H1 (cell line): ENCODE measurements around the gene ZSCAN20. TPM values are rescaled to one million over a fixed set of nuclear protein-coding genes. Genes with fewer than 3 reads are reported as not detected.

ENCODE experiments used
- CTCF ChIA-PET: fragments of 300-600 bp; sonication (Branson Sonifier 250); formaldehyde crosslinking; loops from one replicate; lab custom pipeline; 2021; ENCODE audit not compliant: partially characterized antibody; lab: Charles Lee
- POLR2A ChIA-PET: fragments of 300-600 bp; sonication (Branson Sonifier 250); formaldehyde crosslinking; loops from one replicate; lab custom pipeline; 2021; ENCODE audit warnings: inconsistent platforms; ENCODE audit not compliant: partially characterized antibody; lab: Charles Lee
- DNase-seq, 2 experiments: peaks; one replicate each; pipeline versions ENCODE4 v3.0.0 to v3.0.0-alpha.2; 2010 to 2022; ENCODE audit warnings: low spot score in 2 of 2, low read depth in 1 of 2, mixed read lengths in 1 of 2
- FAIRE-seq: peaks from 2 replicates; lab custom pipeline; 2011; peaks lifted over from hg19 to GRCh38; lab: Jason Lieb, UNC
- H2AFZ ChIP-seq: 2 replicates; pipeline ENCODE4 v1.8.1; 2012; ENCODE audit warnings: low read length, inconsistent platforms
- H2AK5ac ChIP-seq: 2 replicates; pipeline ENCODE4 v1.6.1; 2013; ENCODE audit warnings: low read depth, low read length
- H2BK120ac ChIP-seq: replicated peaks from 2 replicates; pipeline ENCODE3; 2013; ENCODE audit warnings: low read depth, low read length, inconsistent platforms
- H2BK12ac ChIP-seq: 2 replicates; pipeline ENCODE4 v1.6.1; 2013; ENCODE audit warnings: low read depth, low read length
- H2BK15ac ChIP-seq: 2 replicates; pipeline ENCODE4 v1.6.1; 2013; ENCODE audit warnings: low read length
- H2BK20ac ChIP-seq: 2 replicates; pipeline ENCODE4 v1.6.1; 2013; ENCODE audit warnings: low read length
- H2BK5ac ChIP-seq: 2 replicates; pipeline ENCODE4 v1.6.1; 2013; ENCODE audit warnings: low read depth, low read length
- H3K14ac ChIP-seq: 2 replicates; pipeline ENCODE4 v1.6.1; 2013; ENCODE audit warnings: inconsistent platforms; ENCODE audit not compliant: insufficient read length
- H3K18ac ChIP-seq: 2 replicates; pipeline ENCODE4 v1.6.1; 2013; ENCODE audit warnings: low read length; ENCODE audit errors: extremely low read depth
- H3K23ac ChIP-seq: 2 replicates; pipeline ENCODE4 v1.6.1; 2013; ENCODE audit warnings: inconsistent platforms; ENCODE audit not compliant: insufficient read length
- H3K23me2 ChIP-seq: 2 replicates; pipeline ENCODE4 v1.6.1; 2013; ENCODE audit warnings: low read depth, low read length
- H3K27ac ChIP-seq: 2 replicates; pipeline ENCODE4 v1.6.1; 2011; ENCODE audit warnings: low read depth, low read length, inconsistent platforms
- H3K27me3 ChIP-seq, 4 experiments: replicated peaks in 1 of 4; 1 replicate in 1 of 4; 2 replicates in 3 of 4; pipeline versions ENCODE4 v1.6.1 to v1.8.1; 2011 to 2013; ENCODE audit warnings: low read length in 3 of 4, mild to moderate bottlenecking in 3 of 4, inconsistent platforms in 2 of 4, mixed read lengths in 2 of 4, moderate library complexity in 1 of 4; ENCODE audit not compliant: control insufficient read depth in 3 of 4, insufficient read depth in 3 of 4; ENCODE audit errors: extremely low read depth in 1 of 4
- H3K36me3 ChIP-seq, 4 experiments: 2 replicates each; pipeline versions ENCODE4 v1.6.1 to v1.8.1; 2011 to 2013; ENCODE audit warnings: mild to moderate bottlenecking in 4 of 4, low read length in 3 of 4, moderate library complexity in 2 of 4, control low read depth in 1 of 4, inconsistent platforms in 1 of 4; ENCODE audit not compliant: insufficient read depth in 4 of 4, control insufficient read depth in 2 of 4
- H3K4ac ChIP-seq: replicated peaks from 2 replicates; pipeline ENCODE3; 2013; ENCODE audit warnings: low read length, low read depth, mixed read lengths, inconsistent platforms; ENCODE audit not compliant: insufficient read length
- H3K4me1 ChIP-seq, 4 experiments: replicated peaks in 1 of 4; 1 replicate in 1 of 4; 2 replicates in 3 of 4; pipeline versions ENCODE4 v1.6.1 to v1.8.1; 2011 to 2013; ENCODE audit warnings: low read length in 3 of 4, inconsistent platforms in 2 of 4, mixed read lengths in 1 of 4; ENCODE audit not compliant: insufficient read depth in 4 of 4, control insufficient read depth in 3 of 4
- H3K4me2 ChIP-seq, 2 experiments: 2 replicates each; pipeline versions ENCODE4 v1.6.1 to v1.8.1; 2011 to 2013; ENCODE audit warnings: low read depth in 2 of 2, low read length in 2 of 2, control low read depth in 1 of 2, inconsistent platforms in 1 of 2, mild to moderate bottlenecking in 1 of 2; ENCODE audit not compliant: insufficient read depth in 1 of 2
- H3K4me3 ChIP-seq, 4 experiments: fragments of 200-600, 300-600 bp in 1 of 4; sonication (generic), shearing (Covaris generic), sonication (Bioruptor Twin) in 1 of 4; 2 replicates each; pipeline versions ENCODE4 v1.5.1 to v1.8.1; 2011 to 2016; ENCODE audit warnings: low read length in 4 of 4, low read depth in 3 of 4, control low read depth in 2 of 4, inconsistent platforms in 2 of 4, mild to moderate bottlenecking in 2 of 4, mixed read lengths in 1 of 4, moderate library complexity in 1 of 4; ENCODE audit not compliant: insufficient read depth in 2 of 4; ENCODE audit errors: extremely low read depth in 1 of 4
- H3K56ac ChIP-seq: replicated peaks from 2 replicates; pipeline ENCODE3; 2013; ENCODE audit warnings: low read depth, mild to moderate bottlenecking, mixed read lengths, low read length, inconsistent platforms; ENCODE audit not compliant: insufficient read length
- H3K79me1 ChIP-seq: 2 replicates; pipeline ENCODE4 v1.6.1; 2013; ENCODE audit warnings: low read depth, low read length, control low read depth
- H3K79me2 ChIP-seq, 2 experiments: 2 replicates each; pipeline versions ENCODE4 v1.6.1 to v1.8.1; 2012 to 2013; ENCODE audit warnings: low read length in 2 of 2, mild to moderate bottlenecking in 2 of 2, inconsistent platforms in 1 of 2; ENCODE audit not compliant: insufficient read depth in 2 of 2, control insufficient read depth in 1 of 2
- H3K9ac ChIP-seq, 4 experiments: replicated peaks in 1 of 4; 1 replicate in 1 of 4; 2 replicates in 3 of 4; pipeline versions ENCODE4 v1.6.1 to v1.8.1; 2011 to 2013; ENCODE audit warnings: low read depth in 3 of 4, low read length in 3 of 4, control low read depth in 2 of 4, mild to moderate bottlenecking in 2 of 4, moderate library complexity in 2 of 4, inconsistent platforms in 1 of 4; ENCODE audit errors: extremely low read depth in 1 of 4
- H3K9me3 ChIP-seq, 2 experiments: 2 replicates each; pipeline versions ENCODE4 v1.6.1 to v1.8.1; 2012 to 2013; ENCODE audit warnings: mild to moderate bottlenecking in 2 of 2, moderate library complexity in 2 of 2, control low read depth in 1 of 2, inconsistent platforms in 1 of 2, low read depth in 1 of 2, low read length in 1 of 2, mixed read lengths in 1 of 2; ENCODE audit not compliant: insufficient read depth in 2 of 2
- H4K20me1 ChIP-seq, 2 experiments: replicated peaks in 1 of 2; 2 replicates each; pipeline versions ENCODE3 to v1.8.1; 2011 to 2013; ENCODE audit warnings: inconsistent platforms in 2 of 2, low read length in 2 of 2, mild to moderate bottlenecking in 1 of 2; ENCODE audit not compliant: insufficient read depth in 2 of 2, control insufficient read depth in 1 of 2
- H4K5ac ChIP-seq: 2 replicates; pipeline ENCODE4 v1.6.1; 2013; ENCODE audit warnings: low read length, low read depth, mixed read lengths, inconsistent platforms; ENCODE audit not compliant: insufficient read length
- H4K8ac ChIP-seq: 2 replicates; pipeline ENCODE4 v1.8.0; 2013; ENCODE audit warnings: mild to moderate bottlenecking, moderate library complexity, low read length, inconsistent platforms; ENCODE audit not compliant: insufficient read depth; ENCODE audit errors: extremely low read depth
- H4K91ac ChIP-seq: replicated peaks from 2 replicates; pipeline ENCODE3; 2013; ENCODE audit warnings: low read length, mixed read lengths, inconsistent platforms; ENCODE audit not compliant: insufficient read length
- ASH2L ChIP-seq: fragments of 200-600, 300-600 bp; sonication (generic); IDR thresholded peaks from one replicate; pipeline ENCODE4 v1.7.1; 2017; ENCODE audit warnings: low read length
- HDAC6 ChIP-seq: IDR thresholded peaks from one replicate; pipeline ENCODE4 v1.7.1; 2012; ENCODE audit warnings: low read depth, mild to moderate bottlenecking, inconsistent platforms, low read length, moderate library complexity
- NANOG ChIP-seq: IDR thresholded peaks from 2 replicates; pipeline ENCODE4 v1.6.1; 2011; ENCODE audit warnings: low read length, low read depth, mild to moderate bottlenecking, inconsistent platforms; ENCODE audit not compliant: insufficient read depth, poor library complexity, severe bottlenecking
- SIN3A ChIP-seq, 2 experiments: IDR thresholded peaks in 1 of 2; conservative IDR thresholded peaks in 1 of 2; 2 replicates each; pipeline ENCODE4 v1.6.1; 2011 to 2012; ENCODE audit warnings: low read length in 2 of 2, improper control_type of control experiment in 1 of 2, low read depth in 1 of 2, mild to moderate bottlenecking in 1 of 2
- SP2 ChIP-seq: IDR thresholded peaks from 2 replicates; pipeline ENCODE4 v1.6.1; 2012; ENCODE audit warnings: mild to moderate bottlenecking, low read length, inconsistent platforms
- SP4 ChIP-seq: IDR thresholded peaks from 2 replicates; pipeline ENCODE4 v1.6.1; 2012; ENCODE audit warnings: low read length, inconsistent platforms
- SUZ12 ChIP-seq: fragments of 200-600 bp; sonication (generic); IDR thresholded peaks from 2 replicates; pipeline ENCODE4 v1.6.1; 2012; ENCODE audit warnings: mild to moderate bottlenecking, inconsistent platforms, low read length, moderate library complexity, mixed read lengths
- TCF12 ChIP-seq: IDR thresholded peaks from 2 replicates; pipeline ENCODE4 v1.6.1; 2011; ENCODE audit warnings: low read depth, mild to moderate bottlenecking, low read length
- WGBS, 2 experiments: shearing (Covaris generic) in 1 of 2; methylation state at CpG; one replicate each; pipeline versions ENCODE4 v1.1.6 to v1.1.7; 2013 to 2015; ENCODE audit warnings: low lambda C conversion rate in 2 of 2, mixed read lengths in 2 of 2, inconsistent platforms in 1 of 2, low coverage in 1 of 2, missing lambda C conversion rate in 1 of 2; ENCODE audit not compliant: insufficient replicate concordance in 2 of 2, insufficient coverage in 1 of 2, insufficient read length in 1 of 2; ENCODE audit errors: extremely low coverage in 1 of 2, missing lambda C conversion rate in 1 of 2; 5-methylcytosine and 5-hydroxymethylcytosine counted together
- polyA plus RNA-seq, 7 experiments: library from polyadenylated mRNA; depleted of rRNA in 3 of 7; stranded (reverse) in 5 of 7; unstranded in 2 of 7; fragments of >200 nt in 5 of 7; fragments of 200-250 nt in 2 of 7; gene quantifications; 1 replicate in 5 of 7; 2 replicates in 1 of 7; 4 replicates in 1 of 7; pipeline versions ENCODE4 v1.2.1 to v1.2.3, GENCODE V29; 2011 to 2013; ENCODE audit warnings: missing spikeins in 2 of 7, mixed read lengths in 2 of 7
- total RNA-seq: library from RNA; stranded (reverse); fragmentation: NEBNext Ultra II Directional; extraction: Animal tissue kit (Norgen Biotek cat#: 25700); gene quantifications from 2 replicates; pipeline ENCODE4 v1.2.1, GENCODE V29; 2021

Gene ZSCAN20
- total and polyA plus RNA-seq, 2 of the 8 experiments (the other 6 are each of a cell fraction or from before 2014, with no cell fraction given), result 0.70 to 3.4 TPM

DNA sequence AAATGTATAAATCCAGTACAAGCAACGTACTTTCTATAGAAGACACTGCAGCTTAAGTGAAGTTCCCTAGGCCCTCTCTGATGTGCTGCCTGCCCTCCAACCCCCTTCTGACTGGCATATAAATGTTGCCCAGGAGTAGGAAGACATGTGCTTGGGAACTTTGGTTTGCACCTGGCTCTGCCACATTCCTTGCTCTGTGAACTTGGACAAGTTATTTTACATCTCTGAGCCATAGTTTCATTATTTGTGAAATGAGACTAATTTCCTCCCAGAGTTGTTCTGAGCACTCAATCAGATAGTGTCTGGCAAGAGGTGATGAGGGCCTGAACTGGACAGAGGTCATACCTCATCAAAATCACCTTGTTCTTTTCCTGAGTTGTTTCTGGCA, 38.1 kb upstream of the ZSCAN20 start:
- CTCF ChIA-PET, result no interaction called here

More for the DNA sequence above, 38.1 kb upstream of the ZSCAN20 start:
- Histone ChIP-seq H2AFZ (no peak overlapping the region), H3K9me3 (no peaks in the 10 kb centered on the region), H3K27ac (no peak overlapping the region), H4K8ac (no peak overlapping the region), H3K4ac (no peak overlapping the region), H3K4me3 (no peak overlapping the region), H4K5ac (no peak overlapping the region), H3K18ac (no peak overlapping the region), H3K14ac (no peak overlapping the region), H2AK5ac (no peak overlapping the region), H4K20me1 (no peaks in the 10 kb centered on the region), H3K79me1 (no peaks in the 10 kb centered on the region), H3K79me2 (no peaks in the 10 kb centered on the region), H2BK15ac (no peak overlapping the region), H2BK120ac (no peak overlapping the region), H3K27me3 (peaks cover 0 to 18% (median 10%) of the 10 kb centered on the region in 4 experiments; a peak in 5 of 7 replicates), H2BK20ac (no peak overlapping the region), H2BK5ac (no peak overlapping the region), H3K56ac (no peak overlapping the region), H3K9ac (no peak overlapping the region), H3K23me2 (peaks cover 5% of the 10 kb centered on the region; the same call in 1 of the 2 replicates), H3K4me2 (no peak overlapping the region), H3K36me3 (no peaks in the 10 kb centered on the region), H2BK12ac (no peak overlapping the region), H4K91ac (no peak overlapping the region), H3K23ac (no peak overlapping the region), H3K4me1 (peaks cover 0 to 8% (median 3%) of the 10 kb centered on the region in 4 experiments; a peak in 4 of 7 replicates)
- DNase-seq, result no peak
- POLR2A ChIA-PET, result no interaction called here
- 100% methylated on average over 1 of the region's 1 CpG; no CpG with 5 or more reads in 1 of the 2 experiments for WGBS, 2 experiments
- no peak for FAIRE-seq
- TF ChIP-seq TCF12 (no peak), ASH2L (no peak), SP4 (no peak), SIN3A (conservative IDR thresholded peaks at IDR 0.05 in 1 of 2, IDR thresholded peaks at IDR 0.05 in 1 of 2; ENCODE audit: low read depth in 1 of 2, low read length in 2 of 2) (no peak), SP2 (no peak), NANOG (no peak), HDAC6 (no peak), SUZ12 (no peak)
